ENCODE measurements around the gene ITGA1. TPM values are rescaled to one million over a fixed set of nuclear protein-coding genes. Genes with fewer than 3 reads are reported as not detected.
A peak's percentile ranks its signal among the peaks of the same experiment; 100 is the strongest.

The ITGA1 gene
- total RNA-seq, 1 donor from 2014 or later: 42.7 TPM

DNA sequence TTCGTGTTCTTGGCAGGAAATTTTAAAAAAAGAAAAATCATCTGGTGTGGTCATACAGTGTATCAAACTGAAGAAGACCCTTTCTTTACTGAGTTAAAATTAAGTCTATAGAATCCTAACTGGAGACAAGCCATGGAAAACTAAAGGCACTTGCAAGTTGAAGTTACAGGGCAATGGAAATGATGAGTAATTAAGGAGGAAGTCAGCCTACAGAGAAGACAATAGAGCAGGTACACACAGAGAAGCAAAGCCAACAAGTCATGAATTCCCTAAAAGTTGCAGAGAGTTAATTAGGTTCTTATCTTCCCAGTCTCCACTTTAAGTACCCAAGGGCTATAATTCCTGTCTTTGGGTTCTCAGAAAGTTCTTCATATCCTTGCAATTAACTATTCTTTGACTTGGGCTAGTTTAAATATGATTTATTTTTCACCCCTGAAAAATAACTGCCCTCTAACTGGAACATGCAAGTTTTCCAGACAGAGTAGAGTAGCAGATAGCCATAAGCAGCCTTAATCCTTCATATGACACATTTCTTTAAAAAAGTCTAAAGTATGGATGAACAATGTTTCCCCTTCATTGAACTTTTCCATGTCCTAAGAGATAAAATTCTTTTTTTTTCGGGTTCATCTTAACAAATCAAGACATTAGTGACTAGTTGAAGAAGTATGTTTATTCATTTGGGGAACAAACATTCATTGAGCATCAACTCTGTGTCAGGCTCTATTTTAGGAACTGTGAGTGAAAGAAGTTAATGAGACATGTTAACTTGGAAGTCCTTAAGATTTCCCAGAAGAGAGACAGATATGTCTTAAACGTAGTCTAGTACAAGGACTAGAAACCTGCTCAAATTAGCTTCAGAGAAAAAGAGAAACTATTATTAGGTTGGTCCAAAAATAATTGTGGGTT, 196.3 kb downstream of the ITGA1 start:
- Histone ChIP-seq H3K27me3 (no peaks in the 10 kb centered on the region), H3K4me3 (no peak overlapping the region), H3K4me1 (peaks cover 2 to 3% of the 10 kb centered on the region in 2 donors), H3K27ac (no peak overlapping the region), H3K9me3 (no peaks in the 10 kb centered on the region), H3K36me3 (no peaks in the 10 kb centered on the region)
- no peak for TF ChIP-seq CTCF (IDR thresholded peaks at IDR 0.05)
- intact Hi-C loops (cut with DNase I): no loop called here
- DNase-seq (ENCODE audit: low spot score in 2 of 2): no peak

GRCh38 chr5:52985306-52985705, 197.6 kb downstream of the ITGA1 start:
- no peak for DNase-seq (ENCODE audit: low spot score in 2 of 2)
- intact Hi-C loops (cut with DNase I): no loop called here
- no peak for TF ChIP-seq CTCF (IDR thresholded peaks at IDR 0.05)

DNA sequence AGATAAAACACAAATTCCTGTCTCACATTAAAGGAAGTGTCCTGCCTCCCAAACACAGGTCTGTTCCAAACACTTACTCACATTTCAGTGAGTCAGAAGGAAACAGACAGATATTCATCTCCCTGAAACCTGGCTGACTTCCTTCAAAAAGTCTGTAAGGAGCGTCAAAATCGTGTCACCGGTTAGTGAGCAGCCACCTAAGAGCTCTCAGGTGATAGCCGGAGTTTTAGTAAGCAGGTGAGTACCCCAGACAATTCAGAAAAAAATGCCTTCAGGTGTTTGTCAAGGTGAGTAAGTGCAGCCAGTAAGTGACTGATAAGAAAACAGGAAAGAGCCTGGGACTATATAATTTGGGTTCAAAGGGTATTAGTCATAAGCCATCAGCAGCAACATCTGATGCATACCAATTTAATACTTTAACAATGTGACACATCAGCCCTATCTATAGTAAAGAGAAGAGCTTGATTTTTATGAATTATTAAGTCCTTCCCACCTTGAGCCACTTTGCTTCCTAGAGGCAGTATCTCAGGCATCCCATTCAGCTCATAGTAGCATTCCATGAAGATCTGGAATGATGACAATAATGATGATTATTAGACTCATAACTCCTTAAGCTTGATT, 200.1 kb downstream of the ITGA1 start:
- Histone ChIP-seq H3K4me1 (peaks cover 3% of the 10 kb centered on the region in 2 donors), H3K27me3 (no peaks in the 10 kb centered on the region), H3K9me3 (no peaks in the 10 kb centered on the region), H3K4me3 (peak overlapping the region in 1 of 2 donors; percentile 92), H3K27ac (no peak overlapping the region), H3K36me3 (no peaks in the 10 kb centered on the region)
- intact Hi-C loops (cut with DNase I): no loop called here
- no peak for DNase-seq (ENCODE audit: low spot score in 2 of 2)
- TF ChIP-seq CTCF (IDR thresholded peaks at IDR 0.05): no peak

More at GRCh38 chr5:52985306-52985705, 197.6 kb downstream of the ITGA1 start:
- Histone ChIP-seq H3K27ac (no peak overlapping the region), H3K9me3 (no peaks in the 10 kb centered on the region), H3K4me1 (peaks cover 3% of the 10 kb centered on the region in 2 donors), H3K36me3 (no peaks in the 10 kb centered on the region), H3K27me3 (no peaks in the 10 kb centered on the region), H3K4me3 (no peak overlapping the region)

DNA sequence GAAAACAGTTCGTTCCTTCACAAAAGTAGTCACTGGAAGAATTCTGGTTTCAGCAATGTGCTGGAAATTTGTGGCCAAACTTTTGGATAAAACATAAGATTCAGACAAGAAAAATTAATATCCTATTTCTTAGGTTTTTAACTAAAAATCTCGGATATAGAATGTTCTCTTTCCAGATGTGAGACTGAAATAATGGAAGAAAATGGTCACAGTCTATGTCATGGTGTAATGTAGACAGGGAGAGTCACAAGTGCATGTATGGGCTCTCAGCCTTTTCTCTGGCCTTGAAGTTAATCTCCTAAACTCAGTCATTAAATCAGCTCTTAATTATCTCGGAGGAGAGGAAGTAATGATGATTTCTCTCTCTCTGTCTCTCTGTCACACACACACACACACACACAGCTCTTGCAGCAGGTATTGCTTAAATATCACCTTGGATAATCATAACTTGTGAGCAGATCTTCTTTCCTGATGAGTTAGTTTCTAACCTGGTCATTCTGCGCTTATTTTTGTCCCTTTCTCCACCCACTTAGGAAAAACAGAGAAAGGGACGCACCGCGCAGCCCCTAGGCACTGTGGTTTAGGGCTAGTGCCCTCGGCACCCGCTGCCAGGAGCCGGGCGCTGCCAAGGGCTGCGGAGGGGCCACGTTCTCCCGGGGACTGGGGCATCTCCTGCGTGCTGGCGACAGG, 200.8 kb downstream of the ITGA1 start:
- Histone ChIP-seq H3K27me3 (no peaks in the 10 kb centered on the region), H3K4me1 (peaks cover 3% of the 10 kb centered on the region in 2 donors), H3K9me3 (no peaks in the 10 kb centered on the region), H3K27ac (peak overlapping the region in 1 of 2 donors; percentile 23), H3K4me3 (peak overlapping the region; percentile 78 to 92), H3K36me3 (no peaks in the 10 kb centered on the region)
- intact Hi-C loops (cut with DNase I): no loop called here
- no peak for DNase-seq (ENCODE audit: low spot score in 2 of 2)
- no peak for TF ChIP-seq CTCF (IDR thresholded peaks at IDR 0.05)

DNA sequence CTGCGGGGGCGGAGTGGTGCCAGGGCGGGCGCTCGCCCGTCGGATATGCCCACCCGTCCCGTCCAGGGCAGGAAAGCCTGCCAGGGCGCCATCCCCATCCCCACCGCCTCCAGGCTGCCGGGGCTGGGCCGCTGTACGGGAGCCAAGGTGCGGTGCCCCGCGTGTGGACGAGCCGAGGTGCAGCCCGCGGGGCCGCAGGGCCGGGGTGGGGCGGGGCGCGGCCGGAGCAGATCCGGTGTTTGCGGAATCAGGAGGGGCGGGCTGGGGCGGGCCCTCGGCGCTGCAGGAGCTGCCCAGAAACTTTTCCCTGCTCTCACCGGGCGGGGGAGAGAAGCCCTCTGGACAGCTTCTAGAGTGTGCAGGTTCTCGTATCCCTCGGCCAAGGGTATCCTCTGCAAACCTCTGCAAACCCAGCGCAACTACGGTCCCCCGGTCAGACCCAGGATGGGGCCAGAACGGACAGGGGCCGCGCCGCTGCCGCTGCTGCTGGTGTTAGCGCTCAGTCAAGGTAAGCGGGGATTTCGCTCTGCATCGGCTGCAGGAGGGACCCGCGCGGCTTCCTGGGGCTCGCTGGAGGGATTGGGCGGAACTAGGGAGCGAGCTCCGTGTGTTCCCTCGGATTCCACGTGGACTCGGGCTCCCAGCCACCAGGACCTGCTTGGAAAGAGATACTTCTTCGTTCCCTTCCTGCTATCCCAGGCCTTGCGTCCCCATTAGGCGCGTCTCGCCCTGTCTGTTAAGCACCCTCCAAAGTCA, 201.5 kb downstream of the ITGA1 start, which contains the start of gene ITGA2:
TSS of gene ITGA2 (plus strand) at position 328 of the 756 bp plus-strand sequence. CDS start at position 445, 117 bp downstream.
- Histone ChIP-seq H3K27me3 (no peaks in the 10 kb centered on the region), H3K36me3 (no peaks in the 10 kb centered on the region), H3K9me3 (no peaks in the 10 kb centered on the region), H3K4me3 (peak within 1 kb of the TSS; percentile 78 to 92), H3K27ac (peak within 1 kb of the TSS in 1 of 2 donors; percentile 44), H3K4me1 (peaks cover 3% of the 10 kb centered on the region in 2 donors)
- no peak for TF ChIP-seq CTCF (IDR thresholded peaks at IDR 0.05)
- peak in 1 of 2 donors; percentile 65 for DNase-seq (ENCODE audit: low spot score in 2 of 2)
- intact Hi-C loops (cut with DNase I): no loop called here

Data from ascending aorta (tissue), 2 donors.